Neutrophil (primary cell): ENCODE results near the gene CCDC185.

Experiments
- H3K27ac ChIP-seq: fragments of 200-600 bp; sonication (generic); 2 replicates; pipeline ENCODE4 v1.5.1; 2016; ENCODE audit warnings: mild to moderate bottlenecking, moderate library complexity
- H3K27me3 ChIP-seq: fragments of 200-600 bp; sonication (generic); 2 replicates; pipeline ENCODE4 v1.6.0; 2016; ENCODE audit warnings: mild to moderate bottlenecking
- H3K36me3 ChIP-seq: fragments of 200-600 bp; sonication (generic); 2 replicates; pipeline ENCODE4 v1.5.1; 2017
- H3K4me1 ChIP-seq, 2 experiments: fragments of 200-600 bp in 1 of 2; sonication (generic) in 1 of 2; 1 replicate in 1 of 2; 2 replicates in 1 of 2; pipeline versions ENCODE4 v1.5.1 to v1.6.1; 2013 to 2016; ENCODE audit warnings: low read depth in 1 of 2, low read length in 1 of 2, mild to moderate bottlenecking in 1 of 2, moderate library complexity in 1 of 2; ENCODE audit not compliant: control insufficient read depth in 1 of 2, insufficient read depth in 1 of 2
- H3K4me3 ChIP-seq, 2 experiments: fragments of 200-600 bp in 1 of 2; sonication (generic) in 1 of 2; 1 replicate in 1 of 2; 2 replicates in 1 of 2; pipeline ENCODE4 v1.5.1; 2013 to 2016; ENCODE audit warnings: low read depth in 1 of 2, low read length in 1 of 2, mild to moderate bottlenecking in 1 of 2, moderate library complexity in 1 of 2
- H3K9me3 ChIP-seq: fragments of 200-600 bp; sonication (generic); 2 replicates; pipeline ENCODE4 v1.5.1; 2016
- TF ChIP-seq, protein P1 (sequence below): fragments of 200-600 bp; sonication (generic); IDR thresholded peaks from 2 replicates; pipeline ENCODE4 v1.5.1; 2016; ENCODE audit warnings: antibody characterized with exemption

Gene CCDC185

DNA sequence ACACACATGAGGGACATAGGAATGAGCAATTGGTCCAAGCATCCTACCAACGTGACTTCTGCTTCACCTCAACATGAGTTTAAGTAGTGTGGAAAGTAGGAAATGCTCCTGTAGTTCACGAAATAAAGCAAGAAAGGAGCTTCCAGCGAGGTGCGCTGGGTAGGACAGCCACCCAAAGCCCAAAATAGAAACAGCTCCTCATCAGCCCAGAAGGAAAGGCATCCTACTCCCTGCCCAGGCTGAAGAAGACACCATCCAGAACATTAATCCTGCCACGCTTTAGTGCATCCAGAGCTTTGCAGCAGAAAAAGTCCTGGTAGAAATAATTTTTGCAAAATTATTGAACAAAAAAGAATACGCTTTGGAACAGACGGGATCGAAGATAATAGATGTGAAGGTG is 25.9 kb downstream of the CCDC185 start:
- TF ChIP-seq, protein P1, sequence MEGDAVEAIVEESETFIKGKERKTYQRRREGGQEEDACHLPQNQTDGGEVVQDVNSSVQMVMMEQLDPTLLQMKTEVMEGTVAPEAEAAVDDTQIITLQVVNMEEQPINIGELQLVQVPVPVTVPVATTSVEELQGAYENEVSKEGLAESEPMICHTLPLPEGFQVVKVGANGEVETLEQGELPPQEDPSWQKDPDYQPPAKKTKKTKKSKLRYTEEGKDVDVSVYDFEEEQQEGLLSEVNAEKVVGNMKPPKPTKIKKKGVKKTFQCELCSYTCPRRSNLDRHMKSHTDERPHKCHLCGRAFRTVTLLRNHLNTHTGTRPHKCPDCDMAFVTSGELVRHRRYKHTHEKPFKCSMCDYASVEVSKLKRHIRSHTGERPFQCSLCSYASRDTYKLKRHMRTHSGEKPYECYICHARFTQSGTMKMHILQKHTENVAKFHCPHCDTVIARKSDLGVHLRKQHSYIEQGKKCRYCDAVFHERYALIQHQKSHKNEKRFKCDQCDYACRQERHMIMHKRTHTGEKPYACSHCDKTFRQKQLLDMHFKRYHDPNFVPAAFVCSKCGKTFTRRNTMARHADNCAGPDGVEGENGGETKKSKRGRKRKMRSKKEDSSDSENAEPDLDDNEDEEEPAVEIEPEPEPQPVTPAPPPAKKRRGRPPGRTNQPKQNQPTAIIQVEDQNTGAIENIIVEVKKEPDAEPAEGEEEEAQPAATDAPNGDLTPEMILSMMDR: no peak
- H3K36me3 ChIP-seq: no peaks in the 10 kb centered on the region
- H3K27me3 ChIP-seq: peaks cover 13% of the 10 kb centered on the region
- no peak overlapping the region for H3K4me3 ChIP-seq
- no peaks in the 10 kb centered on the region for H3K4me1 ChIP-seq
- H3K9me3 ChIP-seq: no peaks in the 10 kb centered on the region
- no peak overlapping the region for H3K27ac ChIP-seq

DNA sequence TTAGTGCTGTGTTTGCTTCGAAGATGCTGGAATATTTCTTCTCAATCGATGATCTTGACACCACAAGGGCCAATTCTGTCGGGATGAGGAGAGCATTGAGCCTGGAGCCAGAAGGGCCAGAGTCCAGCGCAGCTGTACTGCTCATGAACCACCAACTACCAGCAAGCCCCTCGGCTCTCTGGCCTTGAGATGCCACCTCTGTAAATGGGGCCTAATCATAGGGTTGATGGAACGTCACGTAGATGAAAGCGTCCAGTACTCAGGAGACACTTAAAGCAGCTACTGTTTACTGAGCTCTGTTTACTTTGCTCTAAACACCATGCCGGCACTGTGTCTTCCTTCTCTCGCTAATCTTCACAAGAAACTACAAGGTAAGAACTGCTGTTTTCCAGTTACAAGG is 26.3 kb downstream of the CCDC185 start:
- Histone ChIP-seq H3K36me3 (no peaks in the 10 kb centered on the region), H3K27ac (no peak overlapping the region), H3K9me3 (no peaks in the 10 kb centered on the region), H3K4me1 (no peaks in the 10 kb centered on the region), H3K27me3 (peaks cover 14% of the 10 kb centered on the region), H3K4me3 (no peak overlapping the region)
- TF ChIP-seq, protein P1: no peak

DNA sequence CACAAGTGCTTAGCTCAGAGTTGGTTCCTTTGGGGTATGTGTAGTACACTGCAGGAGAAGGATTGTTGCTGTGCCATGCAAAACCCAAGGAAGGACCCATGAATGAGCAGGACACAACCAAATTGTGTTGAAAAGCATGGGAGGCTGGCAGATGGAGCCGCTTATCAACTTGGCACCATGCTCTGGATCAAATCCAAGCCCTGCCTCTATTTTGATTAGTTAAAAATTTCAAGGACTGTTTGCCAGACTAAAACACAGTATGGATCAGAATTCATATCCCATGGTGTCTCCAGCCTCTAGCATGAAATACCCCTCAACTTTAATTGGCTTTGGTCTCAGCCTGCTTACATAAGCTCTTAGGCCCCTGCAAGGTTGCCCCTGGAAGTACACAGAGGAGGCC is 27.8 kb downstream of the CCDC185 start:
- H3K4me1 ChIP-seq: no peaks in the 10 kb centered on the region
- peaks cover 14% of the 10 kb centered on the region for H3K27me3 ChIP-seq
- no peak overlapping the region for H3K27ac ChIP-seq
- H3K9me3 ChIP-seq: no peaks in the 10 kb centered on the region
- no peak overlapping the region for H3K4me3 ChIP-seq
- TF ChIP-seq, protein P1: no peak
- H3K36me3 ChIP-seq: no peaks in the 10 kb centered on the region

DNA sequence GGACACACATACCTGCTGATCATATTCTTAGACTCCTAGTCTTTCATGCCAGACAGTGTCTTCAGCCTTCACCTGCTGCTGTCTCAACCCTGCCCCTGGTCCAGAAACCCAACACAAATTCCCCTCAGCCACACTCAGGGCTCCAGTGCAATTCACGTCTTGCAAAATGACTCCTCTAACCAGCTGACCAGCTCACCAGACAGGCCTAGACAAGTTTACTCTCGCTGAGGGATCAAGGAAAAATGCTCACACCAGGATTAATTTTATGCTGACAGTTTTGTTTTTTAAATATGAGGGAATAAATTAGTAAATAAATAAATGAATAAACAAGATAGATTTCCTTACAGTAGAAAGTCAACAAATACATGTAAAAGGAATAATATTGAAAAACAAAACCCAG is 28.5 kb downstream of the CCDC185 start:
- Histone ChIP-seq H3K27ac (no peak overlapping the region), H3K27me3 (peaks cover 14% of the 10 kb centered on the region), H3K36me3 (no peaks in the 10 kb centered on the region), H3K4me1 (no peaks in the 10 kb centered on the region), H3K9me3 (no peaks in the 10 kb centered on the region), H3K4me3 (no peak overlapping the region)
- TF ChIP-seq, protein P1: no peak

DNA sequence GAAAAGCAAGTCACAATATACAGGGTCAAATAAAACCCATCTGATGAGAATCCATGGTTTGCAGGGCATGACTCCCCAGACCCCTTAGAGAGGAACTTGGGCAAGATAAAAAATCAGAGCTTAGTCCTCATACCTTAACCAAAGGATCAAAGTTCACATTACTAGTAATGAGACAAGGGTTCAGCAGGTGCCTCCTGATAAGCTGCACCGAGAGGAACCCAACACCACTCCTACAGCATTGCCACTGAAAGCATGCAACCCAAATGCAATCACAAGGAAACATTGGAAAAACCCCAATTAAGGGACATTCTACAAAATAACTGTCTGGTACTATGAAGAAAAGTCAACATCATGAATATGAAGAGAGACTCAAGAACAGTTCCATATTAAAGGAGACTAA is 29.7 kb downstream of the CCDC185 start:
- TF ChIP-seq, protein P1: no peak

More for the DNA sequence above, 29.7 kb downstream of the CCDC185 start:
- Histone ChIP-seq H3K4me3 (no peak overlapping the region), H3K27ac (no peak overlapping the region), H3K27me3 (peaks cover 14% of the 10 kb centered on the region), H3K4me1 (no peaks in the 10 kb centered on the region), H3K36me3 (no peaks in the 10 kb centered on the region), H3K9me3 (no peaks in the 10 kb centered on the region)
